GM21528 (cell line): ENCODE measurements around the gene DNAH9.
"Not testable (repeated sequence)": the region's sequence is repeated elsewhere in the genome, so short reads cannot be mapped to it uniquely, and the experiment has no call there.

Experiments
- ATAC-seq: cut with Tn5 transposase; IDR thresholded peaks from one replicate; pipeline ENCODE4 v1.9.1; 2021; ENCODE audit warnings: mild to moderate bottlenecking, moderate library complexity; ENCODE audit not compliant: unreplicated experiment, low FRiP score

The DNAH9 gene

GRCh38 chr17:11948789-11949188 is 350.5 kb downstream of the DNAH9 start:
- ATAC-seq: no peak

DNA sequence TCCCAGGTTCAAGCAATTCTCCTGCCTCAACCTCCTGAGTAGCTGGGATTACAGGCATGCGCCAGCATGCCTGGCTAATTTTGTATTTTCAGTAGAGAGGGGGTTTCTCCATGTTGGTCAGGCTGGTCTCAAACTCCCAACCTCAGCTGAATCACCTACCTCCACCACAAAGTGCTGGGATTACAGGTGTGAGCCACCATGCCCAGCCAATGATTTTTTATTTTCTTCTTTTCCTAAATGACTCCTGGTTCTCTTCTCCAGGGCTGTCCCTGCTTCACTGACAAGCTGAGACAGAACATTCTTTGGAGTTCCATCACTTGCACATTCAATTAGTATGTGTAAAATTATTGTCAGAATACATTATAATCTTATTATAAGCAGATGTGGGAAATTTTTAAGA is 351.3 kb downstream of the DNAH9 start:
- not testable (repeated sequence) for ATAC-seq

- no peak for ATAC-seq
These were observed 352.7 kb downstream of the DNAH9 start for GRCh38 chr17:11950771-11951519.

DNA sequence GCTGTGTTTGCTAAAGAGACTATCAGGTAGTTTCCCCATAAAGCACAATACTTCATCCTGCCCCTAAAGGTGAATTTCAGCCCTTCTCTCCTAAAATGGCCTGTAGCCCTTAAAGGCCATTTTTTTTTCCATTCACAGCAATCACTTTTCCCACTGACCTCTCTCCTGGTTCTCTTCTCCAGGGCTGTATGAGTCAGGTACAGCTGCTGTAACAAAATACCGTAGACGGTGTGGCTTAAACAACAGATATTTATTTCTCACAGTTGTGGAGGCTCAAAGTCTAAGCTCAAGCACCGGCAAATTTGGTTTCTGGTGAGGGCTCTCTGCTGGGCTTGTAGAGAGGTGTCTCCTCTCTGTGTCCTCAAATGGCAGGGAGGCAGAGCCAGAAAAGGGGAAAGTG is 354.3 kb downstream of the DNAH9 start:
- no peak for ATAC-seq

DNA sequence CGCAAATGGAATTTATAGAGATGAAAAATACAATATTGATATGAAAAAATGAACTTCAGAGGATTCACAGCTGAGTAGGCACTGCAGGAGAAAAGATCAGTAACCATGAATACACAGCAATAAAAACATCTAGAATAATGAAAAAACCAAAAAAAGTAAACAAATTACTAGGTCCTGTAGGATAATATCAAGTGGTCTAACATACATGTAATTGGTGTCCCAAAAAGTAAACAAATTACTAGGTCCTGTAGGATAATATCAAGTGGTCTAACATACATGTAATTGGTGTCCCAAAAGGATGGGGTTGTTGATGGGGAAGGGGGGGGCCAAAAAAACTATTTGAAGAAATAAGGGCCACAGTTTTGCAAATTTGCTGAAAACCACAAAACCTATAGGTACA is 355.7 kb downstream of the DNAH9 start:
- ATAC-seq: no peak

- ATAC-seq: no peak
These were observed 356.7 kb downstream of the DNAH9 start for GRCh38 chr17:11954936-11955335.

- ATAC-seq: no peak
These were observed 371.3 kb downstream of the DNAH9 start for GRCh38 chr17:11969565-11969964.

DNA sequence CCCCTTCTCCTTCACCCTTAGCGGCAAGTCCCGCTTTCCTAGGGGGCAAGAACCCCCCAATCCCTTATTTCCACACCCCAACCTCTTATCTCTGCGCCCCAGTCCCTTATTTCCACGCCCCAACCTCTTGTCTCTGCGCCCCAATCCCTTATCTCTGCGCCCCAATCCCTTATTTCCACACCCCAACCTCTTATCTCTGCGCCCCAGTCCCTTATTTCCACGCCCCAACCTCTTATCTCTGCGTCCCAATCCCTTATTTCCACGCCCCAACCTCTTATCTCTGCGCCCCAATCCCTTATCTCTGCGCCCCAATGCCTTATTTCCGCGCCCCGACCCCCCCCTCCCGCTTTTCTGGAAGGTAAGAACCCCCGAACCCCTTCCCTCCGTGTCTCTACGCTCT is 374.5 kb downstream of the DNAH9 start:
- ATAC-seq: not testable (repeated sequence)

DNA sequence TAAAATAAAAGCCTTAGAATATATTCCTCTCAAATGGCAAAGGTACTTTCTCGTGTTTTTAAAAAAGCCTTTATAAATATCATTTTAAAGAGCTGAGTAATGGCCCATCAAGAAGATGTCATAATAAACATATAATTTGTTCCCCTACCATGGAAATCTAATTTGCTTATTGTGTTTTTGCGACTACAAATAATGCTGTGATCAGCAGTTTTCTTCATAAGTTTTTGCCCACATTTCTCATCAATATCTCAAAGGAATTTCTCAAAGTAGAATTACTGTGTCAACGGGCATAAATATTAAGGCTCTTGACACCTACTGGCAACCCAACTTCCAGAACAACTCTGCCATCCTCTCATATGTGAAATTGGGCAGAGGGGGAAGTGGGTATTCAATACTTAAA is 381.5 kb downstream of the DNAH9 start:
- no peak for ATAC-seq

DNA sequence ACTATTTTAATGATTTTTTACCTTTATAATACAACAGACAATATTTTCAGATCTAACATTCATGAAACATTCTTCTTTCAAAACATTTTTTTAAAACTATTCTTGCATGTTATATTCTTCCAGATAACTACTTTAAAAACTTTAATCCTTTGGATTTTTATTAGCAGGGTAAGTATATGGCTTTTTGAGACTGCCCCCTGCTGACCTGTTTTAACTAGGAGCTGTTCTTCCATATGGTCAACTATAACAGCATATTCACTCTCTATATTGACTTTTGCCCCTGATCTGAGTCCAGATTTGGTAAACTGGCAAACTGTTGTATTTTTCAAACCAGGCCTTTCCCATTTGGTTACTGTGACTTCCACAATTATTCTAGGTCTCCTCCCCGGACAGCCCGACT is 382.5 kb downstream of the DNAH9 start:
- no peak for ATAC-seq

DNA sequence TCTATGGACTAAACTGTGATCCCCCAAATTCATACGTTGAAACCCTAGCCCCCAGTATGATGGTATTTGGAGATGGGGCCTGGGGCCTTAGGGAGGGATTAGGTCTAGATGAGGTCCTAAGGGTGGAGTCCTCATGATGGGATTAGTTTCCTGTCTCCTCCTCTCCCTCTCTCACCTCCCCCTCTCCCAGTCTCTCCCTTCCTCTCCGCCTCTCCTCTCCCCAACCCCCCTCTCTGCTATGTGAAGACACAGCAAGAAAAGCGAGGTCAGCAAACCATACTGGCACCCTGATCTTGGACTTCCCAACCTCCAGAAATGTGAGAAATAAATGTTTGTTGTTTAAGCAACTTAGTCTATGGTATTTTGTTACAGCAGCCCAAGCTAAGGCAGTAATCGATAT is 383.6 kb downstream of the DNAH9 start:
- ATAC-seq: no peak

DNA sequence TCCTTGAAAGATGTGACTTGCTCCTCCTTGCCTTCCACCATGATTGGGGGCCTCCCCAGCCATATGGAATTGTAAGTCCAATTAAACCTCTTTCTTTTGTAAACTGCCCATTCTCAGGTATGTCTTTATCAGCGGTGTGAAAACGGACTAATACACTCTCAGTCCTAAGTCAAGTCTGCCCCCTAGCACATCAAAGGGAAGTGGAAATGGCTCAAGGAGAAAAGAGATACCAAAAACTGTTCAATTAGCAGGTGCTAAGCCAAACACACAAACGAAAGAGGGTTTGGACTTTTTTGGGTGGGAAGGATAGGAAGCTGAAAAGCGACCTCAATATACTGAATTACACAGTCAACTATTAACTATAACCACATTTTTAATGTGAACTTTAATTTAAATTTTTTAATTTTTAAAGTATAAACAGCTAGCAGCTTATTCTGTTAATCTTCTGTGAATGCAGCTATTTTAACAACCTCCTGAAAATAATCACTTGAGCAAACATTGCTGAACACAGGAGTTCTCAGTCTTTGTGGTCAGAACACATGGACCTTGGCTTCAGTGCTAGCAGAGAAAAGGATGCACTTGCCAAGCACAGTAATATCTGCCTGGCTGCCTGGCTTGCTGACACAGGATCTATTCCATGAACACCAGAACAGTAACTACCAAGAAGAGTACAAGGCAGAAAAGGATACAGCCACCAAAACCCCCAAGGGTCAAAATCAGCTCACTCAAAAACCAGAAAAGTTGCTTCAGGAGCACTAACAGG is 388.1 kb downstream of the DNAH9 start:
- no peak for ATAC-seq

DNA sequence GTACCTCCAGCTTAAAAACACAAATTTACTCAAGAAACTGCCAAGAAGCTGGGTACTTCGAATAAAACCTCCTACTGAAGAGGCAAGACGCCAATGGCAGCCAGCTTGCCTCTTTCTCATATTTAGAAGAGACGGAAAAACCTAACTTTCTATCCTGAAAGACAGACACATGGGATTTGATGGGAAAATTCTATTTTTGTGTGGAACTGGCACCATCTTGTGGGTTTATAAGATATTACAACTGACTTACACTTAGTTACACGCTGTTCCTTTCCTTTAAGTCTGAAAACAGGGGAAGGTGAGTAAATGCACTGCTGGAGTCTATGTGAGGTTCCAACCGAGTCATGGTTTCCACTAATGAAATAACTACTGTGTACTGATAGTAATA is 388.7 kb downstream of the DNAH9 start:
- no peak for ATAC-seq

DNA sequence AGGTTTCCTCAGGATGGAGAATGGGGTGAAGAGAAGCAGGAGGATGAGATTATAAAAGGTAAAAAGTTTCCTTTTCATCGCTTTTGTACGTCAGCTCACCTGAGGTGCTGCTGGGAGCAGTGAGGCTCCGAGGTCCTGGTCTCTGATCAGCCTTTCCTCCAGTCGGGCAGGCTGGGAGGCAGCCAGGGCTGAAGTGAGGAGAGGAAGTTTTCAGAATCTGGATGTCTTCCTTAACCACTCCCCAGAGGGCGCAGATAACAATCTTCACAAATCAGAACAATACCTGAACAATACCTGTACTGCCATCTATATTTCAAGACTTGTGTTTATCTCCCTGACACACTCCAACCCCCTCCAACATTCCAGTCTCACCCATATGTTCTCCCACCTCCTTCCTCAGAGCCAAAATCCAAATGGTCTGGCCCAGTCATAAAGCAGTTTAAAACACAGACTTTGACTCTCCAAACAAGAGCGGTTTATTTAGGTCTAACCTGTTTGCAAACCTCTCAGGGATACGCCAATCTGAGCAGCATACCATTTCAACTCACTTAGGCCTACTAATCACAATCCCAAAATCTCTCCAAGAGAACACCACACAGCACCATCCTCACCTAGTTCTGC is 392.2 kb downstream of the DNAH9 start:
- no peak for ATAC-seq

DNA sequence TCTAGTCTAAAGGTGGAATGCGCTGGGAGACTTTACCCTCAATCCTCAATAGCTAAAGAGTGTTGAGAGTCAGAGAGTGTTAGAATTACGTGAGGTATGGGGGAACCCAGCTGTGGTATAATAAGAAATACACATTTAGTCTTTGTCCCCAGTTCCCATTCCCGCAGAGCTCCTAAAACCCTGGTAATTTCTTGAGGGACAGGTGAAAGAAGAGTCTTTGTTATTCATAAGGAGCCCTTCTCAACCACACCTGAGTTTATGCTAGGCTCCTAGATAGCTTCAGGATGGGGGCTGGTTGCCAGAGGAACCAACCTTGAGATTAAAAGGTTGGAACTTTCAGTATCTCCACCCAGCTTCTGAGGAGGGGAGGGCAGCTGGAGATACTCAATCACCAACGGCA is 393.2 kb downstream of the DNAH9 start:
- ATAC-seq: no peak

- ATAC-seq: peak; percentile 61
These were observed 398.5 kb downstream of the DNAH9 start for GRCh38 chr17:11996722-11997146.

DNA sequence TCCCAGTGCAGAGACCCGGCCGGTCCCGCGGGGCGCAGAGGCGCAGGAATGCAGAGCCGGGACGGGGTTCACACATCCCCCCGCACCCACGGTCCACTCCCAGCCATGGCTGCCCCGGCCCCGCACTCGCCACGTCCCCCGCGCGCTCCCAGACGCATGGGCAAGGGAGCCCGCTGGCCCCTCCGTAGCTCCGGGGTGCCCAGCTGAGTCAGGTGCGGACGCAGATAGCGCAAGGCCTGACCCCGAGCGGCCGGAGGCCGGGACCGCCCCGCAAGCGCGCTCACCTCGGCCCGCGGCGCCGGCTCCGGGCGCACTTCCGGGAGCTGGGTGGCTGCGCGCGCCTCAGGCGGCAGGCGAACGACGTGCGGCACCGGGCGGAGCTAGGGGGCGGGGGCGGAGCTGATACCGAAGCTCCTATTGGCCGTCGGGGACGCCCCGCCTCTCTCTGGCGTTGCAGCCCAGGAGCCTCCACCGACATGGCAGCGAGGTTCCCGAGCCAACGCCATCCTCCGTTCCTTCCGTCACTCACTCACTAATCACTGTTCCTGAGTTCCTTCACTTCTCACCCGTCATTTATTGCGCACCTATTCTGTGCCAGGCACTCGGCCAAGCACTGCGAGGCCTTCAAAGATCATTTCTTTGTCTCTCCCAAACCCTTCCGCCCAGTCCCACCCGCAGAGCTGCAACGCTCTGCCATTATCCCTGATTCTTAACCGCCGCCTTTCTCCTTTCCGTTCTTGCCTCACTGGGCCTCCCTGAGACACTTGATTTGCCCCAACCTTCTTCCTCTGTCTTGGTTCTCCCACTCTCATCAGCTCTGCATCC is 399.1 kb downstream of the DNAH9 start, which contains the start of gene ZNF18:
TSS of gene ZNF18 (minus strand) at position 329 of the 825 bp plus-strand sequence. CDS start 4,646 bp downstream, outside the sequence.
- ATAC-seq: peak; percentile 96

DNA sequence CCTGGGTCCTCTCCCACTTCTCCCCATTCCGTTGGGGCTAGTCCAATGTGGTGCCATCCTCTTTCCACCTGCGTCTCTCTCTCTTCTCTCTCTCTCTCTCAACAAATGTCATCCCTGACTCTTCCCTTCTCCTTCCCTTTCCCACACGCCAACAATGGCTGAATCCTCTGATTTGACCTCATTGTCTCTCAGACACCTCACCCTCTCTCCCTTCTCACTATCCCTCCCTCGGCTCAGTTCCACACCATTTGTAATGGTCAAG is 399.6 kb downstream of the DNAH9 start:
- no peak for ATAC-seq

GRCh38 chr17:11999696-12000095 is 401.4 kb downstream of the DNAH9 start:
- ATAC-seq: no peak

DNA sequence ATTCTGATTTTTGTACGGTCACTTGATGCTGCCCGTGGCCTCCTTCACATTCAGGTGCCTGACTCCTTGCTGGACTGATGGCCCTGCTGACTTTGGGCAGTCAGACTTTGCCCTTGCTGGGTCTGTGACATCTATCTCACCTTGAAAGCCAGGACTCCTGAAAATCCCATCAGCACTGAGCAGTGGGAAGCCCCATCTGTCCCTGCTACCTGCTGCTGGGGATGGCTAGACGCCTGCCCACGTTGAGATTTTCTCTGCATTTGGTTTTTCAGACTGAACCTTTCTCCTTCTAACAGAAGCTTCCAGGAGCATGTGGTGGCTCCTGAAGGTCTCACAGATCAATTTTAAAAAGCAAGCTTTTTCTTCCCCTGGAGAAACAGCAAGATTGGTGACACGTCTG is 409.2 kb downstream of the DNAH9 start:
- no peak for ATAC-seq
